NCI-H187 (cell line): ENCODE results near the gene KLHL3.

Source experiments
- DNase-seq, 2 experiments: peaks; one replicate each; lab custom pipeline; 2025; lab: John Stamatoyannopoulos, UW

Gene KLHL3

DNA sequence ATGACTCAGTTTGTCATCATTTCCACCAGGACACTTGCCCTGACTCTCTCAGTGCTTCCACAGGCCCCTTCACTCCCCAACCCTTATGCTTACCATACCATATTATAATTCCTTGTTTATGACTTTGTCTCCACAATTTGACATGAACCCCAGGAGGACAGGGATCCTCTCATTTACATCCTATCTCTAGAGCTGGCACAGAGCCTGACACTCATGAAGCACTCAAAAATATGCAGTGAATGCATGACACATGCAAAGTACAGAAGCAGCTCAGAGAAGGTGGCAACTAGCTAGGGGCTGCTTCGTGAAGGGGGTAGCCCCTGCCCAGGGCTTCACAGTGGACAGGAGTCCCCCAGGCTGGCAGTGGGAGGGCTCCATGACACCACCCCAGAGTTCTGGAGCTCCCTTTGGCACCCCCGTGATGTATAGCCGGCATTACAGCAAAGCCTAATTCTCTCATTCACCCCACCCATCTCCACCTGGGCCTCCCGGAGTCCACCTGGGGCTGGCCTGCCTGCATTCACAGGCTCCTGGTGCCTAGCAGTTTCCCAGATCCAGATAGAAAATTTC, 124.8 kb downstream of the KLHL3 start:
- DNase-seq = no peak

DNA sequence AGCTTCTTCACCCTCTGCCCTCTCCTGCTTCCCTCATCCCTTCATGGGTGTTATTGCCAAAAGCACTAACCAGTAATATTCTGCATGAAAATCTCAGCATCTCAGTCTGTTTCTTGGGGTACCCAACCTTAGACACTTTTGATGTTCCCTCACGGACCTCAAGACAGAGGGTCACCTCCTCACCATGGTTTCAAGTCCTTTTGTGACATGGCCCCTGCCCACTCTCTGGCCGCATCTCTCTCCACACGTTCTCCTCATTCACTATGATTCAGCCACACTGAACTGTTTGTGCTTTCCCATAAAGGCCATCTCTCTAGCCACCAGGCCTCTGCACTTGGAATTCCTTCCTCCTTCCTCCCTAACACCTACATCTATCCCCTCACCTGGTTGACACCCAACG, 125.3 kb downstream of the KLHL3 start:
- no peak for DNase-seq

DNA sequence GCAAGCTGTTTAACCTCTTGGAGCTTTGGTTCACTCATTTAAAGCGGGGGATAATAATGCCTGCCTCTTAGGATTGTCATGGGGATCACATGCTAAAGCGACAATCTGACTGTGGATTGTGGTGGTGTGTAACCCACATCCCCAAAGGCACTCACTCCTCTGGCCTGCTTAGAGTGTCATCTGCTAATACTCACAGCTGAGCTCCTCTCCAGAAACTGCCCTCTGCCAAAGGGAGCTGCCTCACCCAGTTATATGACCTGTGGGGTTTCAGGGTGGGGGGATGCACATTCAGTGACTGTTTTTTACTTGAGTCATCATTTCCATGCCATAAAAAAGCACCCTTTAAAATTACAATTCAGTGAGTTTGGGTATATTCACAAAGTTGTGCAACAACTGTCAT, 126.8 kb downstream of the KLHL3 start:
- no peak for DNase-seq

DNA sequence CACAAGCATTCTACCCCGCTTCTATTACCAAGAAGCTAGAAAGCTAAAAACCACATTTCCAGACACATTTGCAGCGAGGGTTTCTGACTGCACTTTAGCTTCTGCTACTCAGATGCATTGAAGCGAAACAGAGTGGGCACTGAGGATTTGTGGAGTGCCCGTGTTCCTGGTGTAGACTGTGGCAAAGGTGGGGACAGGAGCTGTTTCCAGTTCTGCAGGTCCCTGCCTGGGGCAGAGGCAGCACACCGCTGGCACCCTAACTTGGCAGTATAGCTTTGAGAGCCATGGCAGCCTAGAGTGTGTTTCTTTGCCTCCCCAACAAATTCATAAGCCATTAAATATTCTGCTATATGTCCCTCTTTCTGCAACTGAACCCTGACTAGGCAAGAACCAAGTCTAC, 128.1 kb downstream of the KLHL3 start:
- no peak for DNase-seq

DNA sequence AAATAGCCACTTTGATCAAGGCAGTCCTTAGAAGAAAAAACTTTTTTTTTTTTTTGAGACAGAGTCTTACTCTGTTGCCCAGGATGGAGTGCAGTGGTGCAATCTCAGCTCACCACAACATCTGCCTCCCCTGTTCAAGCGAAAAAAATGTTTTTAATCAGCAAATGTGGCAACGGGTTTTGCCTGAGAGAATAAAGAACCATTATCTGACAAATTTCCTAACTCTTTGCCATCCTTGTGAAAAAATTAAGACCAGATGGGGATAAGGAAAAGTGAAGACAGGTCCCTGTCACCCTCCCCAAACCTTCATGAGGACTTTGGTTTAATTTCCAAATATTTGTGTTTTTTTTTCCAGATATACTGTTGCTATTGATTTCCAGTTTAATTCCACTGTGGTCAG, 129.5 kb downstream of the KLHL3 start:
- DNase-seq = no peak

DNA sequence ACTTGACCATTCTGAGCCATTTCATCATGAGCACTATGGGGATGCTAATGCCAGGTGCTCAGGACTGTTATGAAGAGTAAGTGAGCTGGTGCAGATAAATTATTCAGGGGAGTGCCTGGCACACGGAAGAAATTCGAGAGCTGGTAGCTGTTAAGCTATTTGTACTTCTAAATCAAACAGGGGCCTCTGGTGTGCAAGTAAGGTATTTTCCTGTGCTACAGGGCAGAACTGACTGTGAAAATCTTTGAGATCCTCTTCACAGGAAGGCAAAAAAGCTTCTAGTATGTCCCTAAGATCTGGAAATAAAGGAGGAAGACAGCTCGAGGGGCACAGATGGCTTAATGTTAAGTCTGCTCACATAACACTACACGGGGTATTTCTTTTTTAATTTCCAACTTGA, 130.5 kb downstream of the KLHL3 start:
- DNase-seq = peak; percentile 17 to 66

DNA sequence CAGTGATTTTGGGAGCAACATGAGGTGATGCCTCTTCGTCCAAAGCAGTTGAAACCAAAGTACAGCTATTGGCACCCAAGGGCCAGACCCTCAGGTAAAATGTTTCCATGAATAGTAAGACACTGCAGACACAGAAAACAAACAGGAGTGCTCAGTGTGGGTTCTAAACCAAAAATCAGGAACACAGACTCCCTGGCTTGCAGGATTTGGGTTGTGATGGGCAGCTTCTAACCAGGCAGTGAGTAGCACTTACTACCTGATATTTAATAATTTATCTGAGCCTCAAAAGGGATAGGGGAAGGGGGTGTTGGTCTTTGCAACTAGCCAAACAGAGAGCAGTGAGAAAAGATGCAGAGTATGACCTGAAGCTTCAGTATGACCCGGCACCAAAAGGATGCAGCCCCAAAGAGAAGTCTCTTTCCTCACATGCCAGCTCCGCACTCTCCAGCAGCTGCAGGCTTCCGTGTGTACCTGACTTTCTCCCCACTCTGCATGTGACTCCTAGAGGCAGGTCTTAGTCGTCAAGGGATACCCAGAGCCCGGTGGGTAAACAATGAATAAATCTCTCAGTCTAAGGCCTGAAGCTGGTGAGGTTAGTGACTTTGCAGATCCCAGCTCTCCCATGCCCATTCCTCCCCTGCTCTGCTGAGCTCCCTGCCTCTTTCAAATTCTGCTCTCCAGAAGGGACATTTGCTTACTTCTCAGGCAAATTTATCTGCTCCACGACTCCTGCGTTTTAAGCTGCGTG, 131.4 kb downstream of the KLHL3 start:
- DNase-seq = peak in 1 of 2 experiments; percentile 48

DNA sequence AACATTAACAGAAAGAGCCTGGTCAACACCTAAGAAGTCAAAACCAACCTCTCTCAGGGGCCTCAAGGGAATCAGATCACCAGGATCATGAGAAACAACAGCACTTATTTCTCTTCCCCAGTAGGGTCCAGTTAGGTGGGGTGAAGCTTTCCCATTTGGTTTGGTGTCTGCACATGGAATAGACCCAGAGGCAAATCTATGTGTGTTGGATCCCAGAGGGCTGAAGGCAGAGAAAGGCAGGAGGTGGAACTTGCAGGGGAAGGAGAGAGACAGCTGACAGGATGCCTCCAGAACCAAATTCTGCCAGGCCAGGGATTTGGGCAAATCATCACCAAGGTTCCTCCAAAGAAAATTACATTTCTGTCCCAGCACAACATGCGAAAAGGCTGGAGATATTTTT, 132.0 kb downstream of the KLHL3 start:
- no peak for DNase-seq

DNA sequence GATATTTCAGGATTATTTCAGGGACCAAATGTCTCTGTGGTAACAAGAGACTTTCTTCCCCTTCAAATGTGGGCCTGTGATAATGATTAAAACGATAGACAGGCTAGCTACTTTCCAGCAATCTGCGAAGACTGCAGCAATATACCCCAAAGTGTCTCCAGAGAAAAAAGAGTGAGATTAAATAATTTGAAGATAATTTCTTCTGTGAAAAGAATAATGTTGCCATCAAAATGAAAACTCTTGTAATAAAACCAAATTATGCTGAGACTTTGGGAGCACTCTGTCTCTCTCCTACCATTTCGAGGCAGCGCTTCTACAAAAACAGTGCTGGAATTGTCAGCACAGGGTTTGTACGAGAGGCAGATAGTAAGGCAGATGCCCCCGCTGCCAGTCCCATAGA, 132.5 kb downstream of the KLHL3 start:
- DNase-seq = no peak

DNA sequence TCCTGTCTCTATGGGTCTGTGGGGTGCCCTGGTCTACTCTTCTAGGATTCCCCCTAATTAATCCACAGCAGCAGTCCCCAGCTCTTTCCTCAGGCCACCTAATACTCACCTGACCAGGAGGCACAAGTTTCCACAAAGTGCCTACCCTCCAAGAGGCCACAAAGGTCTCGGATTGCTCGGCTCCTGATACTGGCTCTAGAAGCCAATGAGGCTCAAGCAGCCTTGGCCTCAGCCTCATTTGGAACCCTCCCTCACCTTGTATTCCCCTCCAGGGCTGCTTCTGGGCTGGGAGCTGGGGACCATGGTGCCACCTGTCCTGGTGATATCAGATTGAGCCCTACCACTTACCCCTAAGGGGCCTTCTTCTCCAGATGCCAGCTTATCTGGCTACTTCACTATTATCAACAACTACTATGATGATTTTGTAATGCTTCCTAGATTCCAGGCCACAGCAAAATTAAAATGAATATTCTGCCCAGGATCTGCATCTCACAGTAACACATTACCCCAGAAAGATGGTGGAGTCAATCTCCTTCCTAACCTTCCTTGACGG, 133.1 kb downstream of the KLHL3 start:
- no peak for DNase-seq

DNA sequence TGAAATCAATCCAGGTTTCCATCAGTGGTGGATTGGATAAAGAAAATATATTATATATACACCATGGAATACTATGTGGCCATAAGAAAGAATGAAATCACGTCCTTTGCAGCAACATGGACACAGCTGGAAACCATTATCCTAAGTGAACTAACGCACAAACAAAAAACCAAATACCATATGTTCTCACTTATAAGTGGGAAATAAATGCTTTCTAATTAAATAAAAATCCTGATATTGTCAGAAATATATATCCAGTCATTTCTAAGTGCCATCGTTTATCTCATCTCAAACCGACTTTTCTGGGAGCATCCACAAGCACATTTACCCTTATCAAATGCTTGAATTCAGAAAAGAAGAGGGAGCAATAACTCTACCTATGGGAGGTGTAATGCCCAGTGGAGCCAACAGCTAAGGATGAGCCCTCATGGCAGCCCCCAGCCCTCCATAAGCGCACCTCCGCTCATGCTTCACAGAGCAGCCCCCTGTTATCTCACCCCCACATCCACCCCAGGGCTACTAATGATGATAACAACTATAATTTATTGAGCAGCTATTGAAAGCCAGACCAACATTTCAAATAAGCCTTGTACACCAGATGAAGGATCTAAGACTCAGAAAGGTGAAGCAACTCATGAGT, 135.0 kb downstream of the KLHL3 start:
- DNase-seq = no peak

DNA sequence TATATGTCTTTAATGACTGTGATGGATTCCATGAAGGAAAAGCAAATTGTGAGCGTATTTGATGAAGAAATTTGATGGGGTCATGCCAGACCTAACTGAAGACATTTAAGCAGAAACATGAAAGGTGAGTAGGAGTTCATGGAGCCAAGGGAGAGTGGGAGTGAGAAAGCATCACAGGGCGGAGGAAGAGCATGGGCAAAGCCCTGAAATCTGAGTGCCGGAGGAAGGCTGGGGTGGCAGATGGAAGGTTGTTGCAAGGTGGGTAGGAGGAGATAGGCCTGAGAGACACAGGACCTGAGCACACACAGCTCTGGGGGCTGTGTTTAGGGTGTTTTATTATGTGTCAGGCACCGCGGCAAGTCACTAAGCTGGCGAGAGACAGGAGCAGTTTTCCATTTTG, 136.4 kb downstream of the KLHL3 start:
- no peak for DNase-seq

DNA sequence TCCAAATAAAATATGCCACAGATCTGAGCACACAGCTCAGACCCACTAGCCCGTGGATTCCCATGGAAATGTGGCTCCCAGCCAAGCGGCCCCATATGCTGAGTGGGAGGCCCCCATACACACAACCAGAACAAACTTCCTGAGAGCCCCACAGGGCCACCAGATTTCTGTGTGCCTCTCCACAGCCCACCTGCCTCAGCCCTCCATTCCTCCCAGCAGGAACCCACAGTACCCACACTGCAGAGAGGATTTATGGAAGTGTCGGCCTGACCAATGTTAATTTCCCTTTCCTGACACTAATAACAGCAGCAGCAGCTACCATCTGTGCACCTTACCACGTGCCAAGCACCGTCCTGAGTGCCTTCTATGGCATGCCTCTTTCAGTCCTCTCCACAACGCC, 137.5 kb downstream of the KLHL3 start:
- DNase-seq = no peak

DNA sequence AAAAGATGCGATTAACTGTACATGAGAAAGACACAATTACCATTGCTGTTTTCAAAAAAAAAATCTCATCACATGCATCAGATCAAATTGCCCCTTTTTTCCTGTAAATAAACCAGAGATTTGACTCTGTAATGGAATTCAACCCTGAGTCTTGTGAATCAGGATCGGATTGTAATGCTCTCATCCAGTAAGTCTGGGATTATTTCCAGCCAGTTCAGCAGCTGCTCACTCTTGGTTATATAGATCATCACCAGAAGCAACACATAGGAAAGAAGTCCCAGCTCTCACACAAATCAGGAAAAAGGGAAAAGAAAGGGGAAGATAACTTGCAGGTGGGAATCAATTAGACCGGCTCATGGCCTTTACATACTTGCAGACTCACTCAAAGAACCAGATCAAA, 138.9 kb downstream of the KLHL3 start:
- DNase-seq = no peak

DNA sequence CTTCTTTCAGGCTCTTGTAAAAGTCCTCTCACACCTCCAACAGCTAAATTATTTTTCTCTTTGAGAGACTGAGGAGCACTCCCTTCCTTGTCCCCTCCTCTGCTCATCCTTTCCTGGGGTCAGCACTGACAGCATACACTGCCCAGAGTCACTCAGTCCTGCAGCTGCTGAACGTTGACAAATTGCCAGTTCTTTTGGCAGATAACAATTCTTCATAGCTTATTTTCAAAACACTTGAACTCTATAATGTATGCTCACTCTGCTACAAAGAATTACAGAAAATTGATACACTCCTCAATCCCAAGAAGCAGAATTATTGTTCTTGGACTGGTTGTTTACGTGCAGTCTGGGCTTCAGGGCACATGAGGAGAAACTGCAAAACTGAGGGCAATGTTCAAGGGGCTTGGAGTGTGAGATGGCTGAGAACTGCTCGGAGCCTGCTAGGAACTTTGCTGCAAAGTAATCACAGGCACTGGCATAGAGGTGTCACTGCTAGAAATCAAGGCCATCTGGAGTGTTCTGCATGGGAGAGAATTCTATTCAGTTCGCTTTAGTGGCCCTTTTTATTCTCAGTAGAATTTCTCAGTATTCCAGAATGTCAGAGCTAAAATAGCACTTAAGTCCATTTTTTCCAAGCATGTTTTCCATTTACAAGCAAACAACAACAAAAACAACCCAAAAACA, 140.4 kb downstream of the KLHL3 start:
- DNase-seq = no peak

DNA sequence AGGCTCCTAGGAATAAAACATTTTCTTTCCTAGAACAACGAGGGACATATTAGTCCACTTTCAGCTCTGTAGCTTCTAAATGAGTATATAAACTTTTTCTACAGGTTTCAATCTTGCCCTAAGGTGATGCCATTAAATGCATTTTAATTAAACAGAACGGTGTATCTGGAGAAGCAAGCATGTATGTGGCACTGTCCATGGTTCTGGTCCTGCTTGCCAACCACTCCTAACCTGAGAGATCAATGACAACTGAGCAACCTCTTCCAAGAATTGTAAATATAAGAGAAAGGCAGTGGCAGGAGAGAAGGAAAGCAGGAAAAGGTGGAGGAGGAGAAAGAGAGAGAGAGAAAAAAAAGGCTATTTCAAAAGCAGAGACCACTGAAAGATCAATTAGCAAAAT, 141.2 kb downstream of the KLHL3 start:
- DNase-seq = no peak

DNA sequence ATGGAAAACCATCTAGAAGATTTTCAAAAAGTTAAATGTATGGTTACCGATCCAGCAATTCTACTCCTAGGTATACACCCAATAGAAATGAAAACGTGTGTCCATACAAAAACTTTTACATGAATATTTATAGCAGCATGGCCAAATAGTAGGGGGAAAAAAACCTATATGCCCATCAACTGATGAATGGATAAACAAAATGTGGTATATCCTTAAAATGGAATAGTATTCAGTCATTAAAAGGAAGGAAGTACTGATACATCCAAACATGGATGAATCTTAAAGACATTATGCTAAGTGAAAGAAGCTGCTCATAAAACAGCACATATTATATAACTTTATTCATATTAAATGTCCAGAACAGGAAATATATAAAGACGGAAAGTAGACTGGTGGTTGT, 143.6 kb downstream of the KLHL3 start:
- DNase-seq = no peak

DNA sequence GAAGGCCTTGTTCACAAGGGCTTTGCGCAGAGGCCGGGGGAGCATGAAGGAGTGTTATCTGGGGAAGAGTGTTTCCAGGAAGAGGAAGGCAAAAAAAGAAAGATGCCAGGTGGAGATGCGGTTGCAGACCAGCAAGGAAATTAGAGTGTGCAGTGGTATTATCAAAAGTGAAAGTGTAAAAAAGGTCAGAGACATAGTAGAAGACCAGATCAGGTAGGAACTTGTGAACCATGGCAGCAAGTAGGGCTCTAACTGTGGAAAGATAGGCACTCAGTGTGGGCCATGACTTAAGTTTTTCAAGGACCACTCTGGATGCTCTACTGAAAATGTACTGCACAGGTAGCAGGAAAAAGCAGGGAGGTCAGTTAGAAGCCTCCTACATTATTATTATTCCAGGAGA, 146.7 kb downstream of the KLHL3 start:
- DNase-seq = no peak

DNA sequence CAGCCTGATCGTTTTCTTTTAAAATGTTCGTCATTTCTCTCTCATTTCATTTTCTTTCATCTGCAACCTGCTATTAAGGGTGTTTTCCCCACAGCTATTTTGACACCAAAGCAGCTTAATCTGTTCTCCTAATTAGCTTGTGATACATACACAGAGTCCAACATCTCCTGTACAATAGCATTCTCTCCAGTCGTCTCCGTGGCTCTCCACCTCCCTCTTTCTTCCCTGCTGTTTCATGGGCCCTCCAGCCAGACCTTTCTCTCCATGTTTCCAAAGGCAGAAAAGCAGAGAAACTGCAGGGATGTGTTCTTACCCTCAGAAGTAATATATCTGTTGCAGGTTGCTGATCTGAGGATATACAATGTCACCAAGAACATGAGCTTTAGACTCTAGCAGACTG, 148.0 kb downstream of the KLHL3 start:
- DNase-seq = no peak

DNA sequence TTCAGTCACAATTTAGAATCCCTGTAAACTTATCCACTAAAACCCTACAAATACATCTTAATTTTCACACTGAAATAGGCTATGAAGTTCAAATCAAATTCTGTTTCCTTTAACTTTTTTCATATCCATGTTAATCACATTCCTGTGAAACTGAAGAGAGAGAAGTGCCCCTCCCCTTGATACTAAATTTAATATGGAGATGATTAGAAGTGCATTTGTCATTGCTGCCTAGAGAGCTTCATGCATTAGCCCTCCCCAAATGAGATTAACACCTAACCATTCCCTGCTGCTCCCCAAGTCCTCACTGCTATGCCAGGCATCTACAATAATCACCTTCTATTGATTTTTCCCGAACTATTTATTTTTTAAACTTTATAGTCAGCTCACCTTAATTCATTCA, 151.6 kb downstream of the KLHL3 start:
- no peak for DNase-seq

DNA sequence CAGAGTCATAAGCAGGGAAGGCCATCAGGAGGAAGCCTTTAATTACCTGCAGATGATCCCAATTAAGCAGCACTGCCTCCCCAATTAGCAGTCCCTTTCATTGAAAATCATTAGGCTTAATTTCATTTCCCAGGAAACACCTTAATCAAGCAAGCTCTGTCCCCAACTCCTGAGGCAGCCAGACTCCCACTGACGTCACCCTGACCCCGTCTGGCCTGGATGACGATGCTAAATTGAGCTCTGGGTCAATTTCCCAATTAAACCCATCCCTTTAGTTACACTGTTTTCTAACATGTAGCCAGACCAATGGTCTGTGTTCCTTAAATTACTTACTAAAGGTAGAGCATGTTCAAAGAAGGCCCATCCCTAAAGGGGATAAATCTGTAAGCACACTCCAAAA, 152.8 kb downstream of the KLHL3 start:
- DNase-seq = no peak

DNA sequence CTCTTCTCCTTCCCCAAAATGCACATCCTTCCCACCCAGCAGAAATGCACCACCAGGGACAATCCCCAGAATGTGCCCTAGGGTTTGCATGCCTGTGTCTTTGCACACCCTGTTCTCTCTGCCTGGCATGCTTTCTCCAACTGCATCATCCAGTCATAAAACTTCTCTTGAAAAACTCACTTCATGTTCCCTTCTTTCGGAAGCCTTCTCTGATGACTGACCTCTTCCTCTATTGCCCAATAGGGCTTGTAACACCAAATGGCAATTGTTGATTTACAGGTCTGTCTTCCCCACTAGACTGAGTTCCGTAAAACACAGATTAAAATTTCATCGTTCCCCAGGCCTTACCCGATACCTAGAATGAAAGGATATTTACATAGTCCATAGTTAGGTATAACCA, 153.7 kb downstream of the KLHL3 start:
- no peak for DNase-seq

DNA sequence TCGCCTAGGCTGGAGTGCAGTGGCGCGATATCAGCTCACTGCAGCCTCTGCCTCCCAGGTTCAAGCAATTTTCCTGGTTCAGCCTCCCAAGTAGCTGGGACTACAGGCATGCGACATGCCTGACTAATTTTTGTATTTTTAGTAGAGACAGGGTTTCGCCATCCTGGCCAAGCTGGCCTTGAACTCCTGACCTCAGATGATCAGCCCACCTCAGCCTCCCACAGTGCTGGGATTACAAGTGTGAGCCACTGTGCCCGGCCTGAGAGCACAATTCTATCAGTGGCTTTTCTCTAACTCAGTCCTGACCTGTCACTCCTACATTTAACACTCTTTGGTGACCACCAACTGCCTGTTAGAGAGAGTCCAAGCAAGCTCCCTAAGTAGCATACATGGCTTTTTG, 154.1 kb downstream of the KLHL3 start:
- DNase-seq = no peak
